Hindlimb muscle (tissue), 1 donor: ENCODE measurements around the gene TULP4. TPM values are rescaled to one million over a fixed set of nuclear protein-coding genes. Genes with fewer than 3 reads are reported as not detected.
"Not testable (repeated sequence)": the region's sequence is repeated elsewhere in the genome, so short reads cannot be mapped to it uniquely, and the experiment has no call there.

Source experiments
- DNase-seq: peaks from one replicate; pipeline ENCODE4 v3.0.0-alpha.2; 2013
- polyA plus RNA-seq: library from polyadenylated mRNA; unstranded; fragments of 120-200 nt; gene quantifications from one replicate; pipeline ENCODE4 v1.2.1, GENCODE V29; 2013; ENCODE audit not compliant: insufficient read length

The TULP4 gene
- polyA plus RNA-seq, 1 donor = 21.4 TPM

- DNase-seq = no peak
These were observed 194.3 kb downstream of the TULP4 start for GRCh38 chr6:158506601-158507000.

DNA sequence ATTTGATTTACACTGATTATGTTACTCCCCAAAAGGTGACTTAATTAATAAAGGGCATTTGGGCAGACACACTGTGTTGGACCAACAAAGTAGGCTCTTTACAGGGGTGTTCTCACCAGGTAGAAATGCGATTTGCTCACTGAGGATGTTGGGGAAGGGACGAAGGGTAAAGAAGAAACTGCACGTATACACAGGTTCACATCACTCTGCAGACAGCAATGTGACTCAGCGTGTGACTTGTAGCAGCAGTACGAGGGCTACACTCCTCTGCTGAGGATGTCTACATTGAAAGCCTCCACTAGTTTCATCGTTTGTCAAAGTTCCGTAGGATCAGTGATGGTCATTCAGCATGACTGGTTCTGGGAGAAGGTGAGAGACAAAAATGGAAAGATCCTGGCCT is 194.9 kb downstream of the TULP4 start:
- no peak for DNase-seq

GRCh38 chr6:158508450-158508849 is 196.2 kb downstream of the TULP4 start:
- DNase-seq = no peak

GRCh38 chr6:158509465-158509864 is 197.2 kb downstream of the TULP4 start:
- no peak for DNase-seq

DNA sequence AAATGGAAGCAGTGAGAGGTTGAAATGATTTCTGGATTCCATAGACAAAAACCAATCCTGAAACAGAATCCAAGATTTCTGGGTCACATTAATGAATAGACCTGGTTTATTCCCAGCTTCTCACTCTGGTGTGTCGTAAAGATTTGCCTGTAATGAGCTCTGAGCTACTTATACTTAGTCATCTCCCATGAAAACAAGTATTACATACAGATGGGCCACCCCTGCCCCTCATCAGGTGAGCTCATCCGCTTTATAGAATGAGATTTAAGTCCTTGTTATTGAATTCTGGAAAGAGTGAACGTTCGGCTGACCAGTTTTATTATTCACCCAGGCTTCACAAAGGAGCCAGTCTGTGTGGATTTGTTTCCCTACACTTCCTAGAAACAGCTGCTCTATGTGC is 200.5 kb downstream of the TULP4 start:
- DNase-seq = no peak

GRCh38 chr6:158514176-158514575 is 201.9 kb downstream of the TULP4 start:
- no peak for DNase-seq

- DNase-seq = no peak
These were observed 202.7 kb downstream of the TULP4 start for GRCh38 chr6:158514991-158515390.

DNA sequence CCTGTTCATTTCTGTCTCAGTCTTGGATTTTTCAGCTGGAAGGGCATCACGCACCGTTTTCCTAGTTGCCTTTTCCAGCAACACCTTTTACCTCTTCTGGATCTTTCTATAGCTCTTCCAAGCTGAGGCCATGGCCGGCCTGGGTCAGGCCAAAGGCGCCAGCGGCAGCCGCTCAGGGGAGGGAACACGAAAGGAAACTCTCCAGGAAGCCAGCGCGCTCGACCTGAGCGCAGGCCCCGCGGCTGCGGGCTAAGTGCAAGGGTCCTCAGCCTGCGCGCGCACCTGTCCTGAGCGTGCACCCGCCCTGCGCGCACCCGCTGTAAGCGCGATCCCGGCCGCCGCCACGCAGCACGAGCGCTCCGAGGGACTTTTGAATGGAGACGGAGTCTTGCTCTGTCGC is 203.8 kb downstream of the TULP4 start:
- no peak for DNase-seq

DNA sequence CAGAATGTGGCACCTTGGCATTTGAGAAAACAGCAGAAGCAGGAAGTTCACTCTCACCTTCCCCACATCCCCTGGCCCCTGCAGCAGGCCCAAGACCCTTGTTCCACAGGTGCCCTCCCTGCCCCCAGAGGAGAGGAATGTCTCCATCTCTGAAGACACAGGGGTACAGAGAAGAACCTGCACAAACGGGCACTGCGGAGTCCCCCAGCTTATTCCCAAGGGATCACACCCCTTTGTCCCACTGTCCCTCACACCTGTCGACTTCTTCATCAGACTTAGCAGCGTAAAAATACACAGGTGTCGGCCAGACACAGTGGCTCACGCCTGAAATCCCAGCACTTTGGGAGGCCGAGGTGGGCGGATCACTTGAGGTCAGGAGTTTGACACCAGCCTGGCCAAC is 204.8 kb downstream of the TULP4 start:
- DNase-seq = no peak

- no peak for DNase-seq
These were observed 205.3 kb downstream of the TULP4 start for GRCh38 chr6:158517581-158517980.

DNA sequence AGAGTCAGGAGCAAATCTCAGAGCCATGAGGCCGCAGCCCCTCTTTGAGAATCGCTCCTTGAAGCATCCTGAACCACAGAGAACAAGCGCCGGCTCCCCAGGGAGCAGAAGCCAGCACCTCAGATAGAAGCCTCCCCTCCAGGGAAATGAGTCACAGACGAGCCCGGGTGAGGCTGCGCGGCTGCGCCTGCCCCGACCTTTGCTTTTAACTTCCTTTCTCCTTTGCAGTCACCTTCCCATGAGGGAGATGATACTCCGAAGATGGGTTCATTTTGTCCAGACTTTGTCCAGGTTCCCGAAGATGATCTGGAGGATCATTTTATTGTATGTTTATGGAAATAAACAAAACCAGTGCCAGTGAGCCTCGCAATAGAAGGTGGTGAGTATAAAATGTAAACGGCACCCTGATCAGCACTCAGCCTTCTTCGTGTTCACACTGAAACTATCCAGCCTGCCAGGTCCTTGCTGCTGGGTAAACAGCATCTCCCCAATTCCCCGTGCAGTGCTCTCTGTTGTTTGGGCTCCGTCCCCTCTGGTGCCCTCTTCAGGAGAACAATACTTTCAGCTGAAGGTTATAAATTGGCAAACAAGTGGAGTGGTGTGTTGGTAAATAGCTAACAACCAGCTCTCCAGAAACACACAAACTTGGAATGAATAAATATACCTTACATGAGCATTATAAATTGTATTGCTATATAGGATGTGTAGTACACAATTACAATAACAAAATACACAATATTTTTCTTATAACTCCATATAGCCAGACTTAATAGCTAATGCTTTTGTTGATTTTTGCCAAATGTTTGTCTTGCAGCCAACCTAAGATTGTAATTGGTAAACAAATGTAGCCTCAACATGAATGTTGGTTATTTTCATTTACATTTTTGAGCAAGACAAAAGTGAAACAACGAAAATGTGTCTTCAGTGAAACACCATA is 206.2 kb downstream of the TULP4 start:
- DNase-seq = peak; percentile 49

- DNase-seq = no peak
These were observed 207.0 kb downstream of the TULP4 start for GRCh38 chr6:158519300-158519699.

GRCh38 chr6:158519761-158520160 is 207.5 kb downstream of the TULP4 start:
- DNase-seq = no peak

DNA sequence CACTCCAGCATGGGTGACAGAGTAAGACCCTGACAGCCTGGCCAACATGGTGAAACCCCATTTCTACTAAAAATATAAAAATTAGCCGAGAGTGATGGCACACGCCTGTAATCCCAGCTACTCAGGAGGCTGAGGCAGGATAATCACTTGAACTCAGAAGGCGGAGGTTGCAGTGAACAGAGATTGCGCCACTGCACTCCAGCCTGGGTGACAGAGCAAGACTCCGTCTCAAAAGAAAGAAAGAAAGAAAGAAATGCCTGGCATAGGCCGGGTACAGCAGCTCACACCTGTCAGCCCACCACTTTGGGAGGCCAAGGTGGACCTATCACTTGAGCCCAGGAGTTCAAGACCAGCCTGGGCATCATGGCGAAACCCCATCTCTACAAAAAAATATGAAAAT is 208.7 kb downstream of the TULP4 start:
- DNase-seq = not testable (repeated sequence)

DNA sequence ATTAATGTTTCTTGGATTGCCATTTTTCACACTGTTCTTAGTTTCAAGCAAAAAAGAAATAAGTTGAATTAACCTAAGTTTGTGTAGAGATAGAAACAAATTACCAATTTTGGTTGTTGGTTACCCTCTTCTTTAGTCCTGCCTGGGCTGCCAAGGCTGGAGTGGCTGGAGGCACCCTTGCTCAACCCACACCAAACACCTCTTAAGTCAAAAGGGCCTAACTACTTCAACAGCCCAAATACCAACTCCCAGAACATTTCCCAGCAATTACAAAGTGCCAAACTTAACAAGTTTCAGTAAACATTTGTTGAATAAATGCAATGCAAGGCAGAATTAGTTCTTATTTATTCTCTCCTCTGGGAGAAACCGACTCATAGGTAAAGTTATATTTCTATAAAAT is 209.5 kb downstream of the TULP4 start:
- DNase-seq = no peak

DNA sequence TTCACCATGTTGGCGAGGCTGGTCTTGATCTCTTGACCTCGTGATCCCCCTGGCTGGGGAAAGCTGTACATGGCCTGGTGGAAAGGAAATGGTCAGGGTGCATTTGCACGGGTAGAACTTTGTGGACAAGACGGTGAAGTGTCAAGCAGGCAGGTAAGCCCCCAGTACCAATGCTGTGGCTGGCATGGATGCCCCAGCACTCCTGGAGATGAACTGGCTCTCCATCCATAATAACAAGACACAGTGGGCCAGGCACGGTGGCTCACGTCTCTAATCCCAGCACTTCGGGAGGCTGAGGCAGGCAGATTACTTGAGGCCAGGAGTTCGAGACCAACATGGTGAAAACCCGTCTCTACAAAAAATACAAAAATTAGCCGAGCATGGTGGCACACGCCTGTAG is 210.4 kb downstream of the TULP4 start:
- no peak for DNase-seq

- DNase-seq = no peak
These were observed 212.0 kb downstream of the TULP4 start for GRCh38 chr6:158524311-158524710.

GRCh38 chr6:158527858-158528257 is 215.6 kb downstream of the TULP4 start:
- not testable (repeated sequence) for DNase-seq

DNA sequence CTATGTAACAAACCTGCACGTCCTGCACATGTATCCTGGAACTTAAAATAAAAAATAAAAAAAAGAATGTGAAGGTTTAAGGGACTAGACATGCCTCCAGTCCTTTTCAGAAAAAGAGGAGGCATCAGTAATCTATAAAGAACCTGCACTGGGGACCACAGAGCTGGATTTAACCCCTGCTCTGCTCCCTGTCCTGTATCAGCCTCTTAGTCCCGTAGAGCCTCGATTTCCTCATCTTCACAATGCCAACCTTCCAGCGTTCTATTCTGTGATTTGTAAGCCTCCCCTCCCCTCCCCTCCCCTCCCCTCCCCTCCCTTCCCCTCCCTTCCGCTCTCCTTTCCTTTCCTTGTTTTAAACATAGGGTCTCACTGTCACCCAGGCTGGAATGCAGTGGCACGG is 216.6 kb downstream of the TULP4 start:
- no peak for DNase-seq

DNA sequence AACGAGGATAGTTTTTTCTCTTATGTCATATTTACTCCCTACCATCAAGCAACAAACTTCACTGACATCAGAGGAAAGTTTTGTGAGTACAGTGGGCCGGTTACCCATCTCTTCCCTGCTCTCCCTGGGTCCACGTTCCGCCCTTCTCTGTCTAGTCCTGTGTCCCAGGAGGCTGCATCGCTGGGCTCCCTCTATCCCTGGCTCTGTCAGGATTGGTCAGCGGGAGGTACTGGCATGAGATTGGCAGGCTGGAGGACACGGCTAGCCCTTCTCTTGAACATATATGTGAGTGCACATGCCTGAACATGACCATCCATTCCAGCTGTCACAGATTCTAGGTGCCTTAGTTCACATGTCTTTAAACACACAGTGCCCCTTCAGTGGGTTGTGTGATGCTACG is 217.4 kb downstream of the TULP4 start:
- no peak for DNase-seq

GRCh38 chr6:158531566-158531965 is 219.3 kb downstream of the TULP4 start:
- DNase-seq = no peak

DNA sequence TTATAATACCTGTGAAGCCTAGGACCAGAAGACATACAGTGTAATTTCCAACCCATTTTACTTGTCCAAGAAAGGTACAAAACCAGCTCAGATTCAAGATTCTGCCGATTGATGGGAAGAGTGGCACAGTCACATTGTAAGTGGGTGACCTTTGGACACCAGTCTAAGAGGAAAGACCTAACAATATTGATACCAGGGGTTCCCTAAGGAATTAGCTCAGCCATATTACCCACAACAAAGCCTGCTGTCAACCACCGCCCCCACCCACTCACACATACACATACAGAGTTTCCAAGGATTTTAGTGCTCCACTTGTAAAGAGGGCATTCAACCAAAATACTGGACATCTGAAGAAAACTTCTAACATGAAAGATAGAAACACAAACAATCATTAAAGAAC is 219.7 kb downstream of the TULP4 start:
- no peak for DNase-seq

- DNase-seq = peak; percentile 84
These were observed 224.0 kb downstream of the TULP4 start for GRCh38 chr6:158536084-158536890.
